SK-N-SH (cell line): ENCODE data around the gene ATG9A. TPM values are rescaled to one million over a fixed set of nuclear protein-coding genes. Genes with fewer than 3 reads are reported as not detected.

ENCODE experiments used
- CTCF ChIA-PET: fragments of 300-600, 350-600 bp; formaldehyde crosslinking; extraction: SDS; loops from one replicate; lab custom pipeline; 2021; lab: Yijun Ruan, JAX
- POLR2A ChIA-PET: fragments of 350-600 bp; sonication (Branson Sonifier 250); formaldehyde crosslinking; extraction: SDS; loops from one replicate; lab custom pipeline; 2020; ENCODE audit warnings: antibody characterized with exemption, inconsistent platforms; lab: Yijun Ruan, JAX
- DNase-seq: peaks from one replicate; pipeline ENCODE4 v3.0.0; 2012
- H2AFZ ChIP-seq: fragments of 200-600 bp; sonication (generic); 2 replicates; pipeline ENCODE4 v1.8.1; 2016; ENCODE audit warnings: antibody characterized with exemption, mild to moderate bottlenecking, low read depth
- H3F3A ChIP-seq: fragments of 200-600 bp; sonication (generic); replicated peaks from 2 replicates; pipeline ENCODE3; 2016; ENCODE audit warnings: antibody characterized with exemption, mild to moderate bottlenecking; ENCODE audit not compliant: insufficient read depth
- H3K27ac ChIP-seq, 2 experiments: fragments of 200-500 bp in 1 of 2; fragments of 200-600 bp in 1 of 2; sonication (Bioruptor generic) in 1 of 2; sonication (generic), shearing (Covaris generic) in 1 of 2; 2 replicates each; pipeline versions ENCODE4 v1.5.1 to v1.6.1; 2014 to 2016; ENCODE audit warnings: low read depth in 2 of 2, inconsistent platforms in 1 of 2, low read length in 1 of 2, mild to moderate bottlenecking in 1 of 2, mixed read lengths in 1 of 2
- H3K27me3 ChIP-seq: fragments of 200-600 bp; sonication (generic), shearing (Covaris generic); 2 replicates; pipeline ENCODE4 v1.6.1; 2016; ENCODE audit warnings: mixed run types; ENCODE audit not compliant: insufficient read depth
- H3K36me3 ChIP-seq, 2 experiments: fragments of 200-500 bp in 1 of 2; fragments of 200-600 bp in 1 of 2; sonication (Bioruptor generic) in 1 of 2; sonication (generic) in 1 of 2; replicated peaks in 1 of 2; 2 replicates each; pipeline versions ENCODE3 to v1.5.1; 2014 to 2016; ENCODE audit warnings: low read length in 1 of 2, mild to moderate bottlenecking in 1 of 2; ENCODE audit not compliant: insufficient read depth in 2 of 2, control insufficient read depth in 1 of 2
- H3K4me1 ChIP-seq, 2 experiments: fragments of 200-500 bp in 1 of 2; fragments of 200-600 bp in 1 of 2; sonication (Bioruptor generic) in 1 of 2; sonication (generic), shearing (Covaris generic) in 1 of 2; 2 replicates each; pipeline versions ENCODE4 v1.5.1 to v1.6.1; 2014 to 2016; ENCODE audit warnings: low read depth in 1 of 2, low read length in 1 of 2, mixed run types in 1 of 2; ENCODE audit not compliant: insufficient read depth in 2 of 2, control insufficient read depth in 1 of 2
- H3K4me2 ChIP-seq: fragments of 200-600 bp; sonication (generic), shearing (Covaris generic); 2 replicates; pipeline ENCODE4 v1.6.1; 2017; ENCODE audit warnings: mixed run types
- H3K4me3 ChIP-seq, 2 experiments: fragments of 200-500 bp in 1 of 2; fragments of 200-600 bp in 1 of 2; sonication (Bioruptor generic) in 1 of 2; sonication (generic), shearing (Covaris generic) in 1 of 2; 2 replicates each; pipeline versions ENCODE4 v1.5.1 to v1.8.1; 2014 to 2016; ENCODE audit warnings: low read depth in 2 of 2, inconsistent platforms in 1 of 2, low read length in 1 of 2, mild to moderate bottlenecking in 1 of 2, mixed read lengths in 1 of 2, moderate library complexity in 1 of 2
- H3K79me2 ChIP-seq: fragments of 200-600 bp; sonication (generic); 2 replicates; pipeline ENCODE4 v1.8.1; 2017; ENCODE audit warnings: mild to moderate bottlenecking; ENCODE audit not compliant: insufficient read depth
- H3K9ac ChIP-seq: fragments of 200-600 bp; sonication (generic); 2 replicates; pipeline ENCODE4 v1.6.1; 2017; ENCODE audit warnings: mixed run types
- H3K9me2 ChIP-seq: fragments of 200-600 bp; sonication (generic); 2 replicates; pipeline ENCODE4 v1.6.1; 2017; ENCODE audit warnings: mixed run types
- H3K9me3 ChIP-seq: fragments of 200-600 bp; sonication (generic); 2 replicates; pipeline ENCODE4 v1.6.1; 2017; ENCODE audit warnings: mixed run types, mild to moderate bottlenecking, moderate library complexity
- H4K20me1 ChIP-seq: fragments of 200-600 bp; sonication (generic); 2 replicates; pipeline ENCODE4 v1.6.1; 2017; ENCODE audit warnings: mild to moderate bottlenecking, mixed run types; ENCODE audit not compliant: insufficient read depth
- EZH2phosphoT487 ChIP-seq: fragments of 200-600 bp; sonication (generic); IDR thresholded peaks from 2 replicates; pipeline ENCODE4 v1.6.1; 2017; ENCODE audit warnings: low read depth, mixed run types, mild to moderate bottlenecking, antibody characterized with exemption, moderate library complexity, borderline replicate concordance
- FOSL2 ChIP-seq: IDR thresholded peaks from 2 replicates; pipeline ENCODE4 v1.4.0; 2012; ENCODE audit warnings: low read depth, mild to moderate bottlenecking, moderate library complexity, borderline replicate concordance
- FOXM1 ChIP-seq: IDR thresholded peaks from 2 replicates; pipeline ENCODE4 v1.4.0; 2012; ENCODE audit warnings: low read depth, mild to moderate bottlenecking
- GATA2 ChIP-seq: sonication (generic); formaldehyde crosslinking; IDR thresholded peaks from 2 replicates; pipeline ENCODE4 v1.5.0; 2020; ENCODE audit warnings: mild to moderate bottlenecking, missing genetic modification reagents
- JUND ChIP-seq: IDR thresholded peaks from 2 replicates; pipeline ENCODE4 v1.4.0; 2012
- MXI1 ChIP-seq: IDR thresholded peaks from 2 replicates; pipeline ENCODE4 v1.6.1; 2012; ENCODE audit warnings: mild to moderate bottlenecking, low read depth, low read length, improper control_type of control experiment
- NFIC ChIP-seq: IDR thresholded peaks from 2 replicates; pipeline ENCODE4 v1.4.0; 2012; ENCODE audit warnings: borderline replicate concordance
- NRF1 ChIP-seq: IDR thresholded peaks from 2 replicates; pipeline ENCODE4 v1.6.1; 2012; ENCODE audit warnings: low read depth, mild to moderate bottlenecking, low read length
- RAD21 ChIP-seq: IDR thresholded peaks from 2 replicates; pipeline ENCODE4 v1.6.1; 2012; ENCODE audit warnings: mild to moderate bottlenecking, low read length
- RCOR1 ChIP-seq: fragments of 150-350 bp; IDR thresholded peaks from 2 replicates; pipeline ENCODE4 v1.6.1; 2017; ENCODE audit warnings: antibody characterized with exemption, low read length
- RFX5 ChIP-seq: IDR thresholded peaks from 2 replicates; pipeline ENCODE4 v1.6.1; 2012; ENCODE audit warnings: mild to moderate bottlenecking, improper control_type of control experiment, low read length
- SIN3A ChIP-seq: IDR thresholded peaks from 2 replicates; pipeline ENCODE4 v1.6.1; 2012; ENCODE audit warnings: low read depth, mild to moderate bottlenecking, low read length, moderate library complexity, borderline replicate concordance
- SMC3 ChIP-seq: IDR thresholded peaks from 2 replicates; pipeline ENCODE4 v1.6.1; 2012; ENCODE audit warnings: low read depth, low read length, improper control_type of control experiment
- TCF12 ChIP-seq: IDR thresholded peaks from 2 replicates; pipeline ENCODE4 v1.4.0; 2012
- TEAD4 ChIP-seq: IDR thresholded peaks from 2 replicates; pipeline ENCODE4 v1.4.0; 2012; ENCODE audit warnings: mild to moderate bottlenecking, borderline replicate concordance; ENCODE audit not compliant: insufficient read depth
- USF2 ChIP-seq: fragments of 150-350 bp; IDR thresholded peaks from 2 replicates; pipeline ENCODE4 v1.6.1; 2017; ENCODE audit warnings: antibody characterized with exemption, low read length, low read depth, borderline replicate concordance
- YY1 ChIP-seq: IDR thresholded peaks from 2 replicates; pipeline ENCODE4 v1.4.0; 2012; ENCODE audit warnings: low read depth, mild to moderate bottlenecking
- WGBS: methylation state at CpG from one replicate; pipeline ENCODE4 v1.1.6; 2017; ENCODE audit warnings: low lambda C conversion rate; 5-methylcytosine and 5-hydroxymethylcytosine counted together
- polyA plus RNA-seq, 3 experiments: library from polyadenylated mRNA; depleted of rRNA; stranded (reverse); fragments of >200 nt; gene quantifications; 2 replicates each; pipeline ENCODE4 v1.2.3, GENCODE V29; 2012
- TF ChIP-seq, protein P1 (sequence below): IDR thresholded peaks from 2 replicates; pipeline ENCODE4 v1.4.0; 2012; ENCODE audit warnings: low read depth

ATG9A gene
- polyA plus RNA-seq, 1 of the 3 experiments (the other 2 are of a cell fraction), result 29.6 TPM

DNA sequence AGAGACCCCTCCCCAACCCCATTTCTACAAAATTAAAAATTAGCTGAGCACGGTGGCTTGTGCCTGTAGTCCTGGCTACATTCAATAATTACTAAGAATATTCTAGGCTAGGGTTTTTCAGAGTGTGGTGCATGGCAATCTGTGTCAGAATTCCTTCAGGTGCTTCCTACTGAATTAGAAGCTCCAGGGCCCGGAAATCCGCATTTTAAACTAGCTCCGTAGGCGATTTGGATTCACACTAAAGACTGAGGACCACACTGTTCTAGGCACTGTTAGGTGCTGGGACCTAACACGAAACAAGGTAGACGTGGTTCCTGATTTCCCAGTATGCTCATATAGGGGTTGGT, 23.5 kb downstream of the ATG9A start:
- Histone ChIP-seq H3K4me1 (peaks cover 13 to 20% of the 10 kb centered on the region in 2 experiments; a peak in 3 of 4 replicates), H4K20me1 (no peaks in the 10 kb centered on the region), H3K27me3 (no peaks in the 10 kb centered on the region), H3K36me3 (peaks cover 9 to 26% of the 10 kb centered on the region in 2 experiments), H3K9me2 (no peaks in the 10 kb centered on the region), H3K79me2 (no peaks in the 10 kb centered on the region), H2AFZ (peak overlapping the region; percentile 59), H3F3A (peaks cover 15% of the 10 kb centered on the region), H3K9ac (peak overlapping the region; percentile 50; the same call in 1 of the 2 replicates), H3K4me2 (peak overlapping the region; percentile 86), H3K4me3 (peak overlapping the region; percentile 69), H3K27ac (peak overlapping the region; percentile 67 to 93; a peak in 3 of 4 replicates), H3K9me3 (no peaks in the 10 kb centered on the region)
- no peak for DNase-seq
- CTCF ChIA-PET, result interaction anchor here (0.6 to 4.0 kb wide), 6 partner anchors 12 to 183 kb away, joined by 3 to 26 read pairs (median 7); partner anchors contain the start of genes ABCB6, CNPPD1 and SLC23A3
- POLR2A ChIA-PET, result interaction anchor here (0.6 to 4.6 kb wide), 7 partner anchors 11 to 423 kb away, joined by 3 to 52 read pairs (median 4); partner anchors contain the start of genes ABCB6 and CNPPD1
- 18% methylated on average over 7 of the region's 7 CpGs for WGBS
- TF ChIP-seq RFX5 (no peak), EZH2phosphoT487 (no peak), MXI1 (no peak), USF2 (no peak), SIN3A (no peak), SMC3 (no peak), JUND (no peak), TEAD4 (no peak), YY1 (no peak), RAD21 (no peak), FOXM1 (no peak), RCOR1 (no peak), NRF1 (no peak), GATA2 (no peak), FOSL2 (no peak)
- TF ChIP-seq, all 33 proteins: peak for 0

DNA sequence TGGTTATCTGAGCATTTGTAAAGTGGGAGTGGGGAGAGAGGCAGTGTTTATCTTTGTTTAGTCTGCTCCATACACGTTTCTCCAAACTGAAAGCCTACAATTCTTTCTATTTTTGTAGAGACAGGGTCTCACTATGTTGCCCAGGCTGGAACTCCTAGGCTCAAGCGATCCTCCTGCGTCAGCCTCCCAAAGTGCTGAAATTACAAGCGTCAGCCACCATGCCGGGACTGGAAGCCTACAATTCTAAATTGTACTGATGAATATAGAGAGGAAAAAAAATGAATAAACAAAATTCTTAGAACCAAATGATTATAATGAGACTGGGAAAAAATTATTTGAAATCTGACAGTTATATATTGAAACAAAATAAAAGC, 24.3 kb downstream of the ATG9A start:
- no peak for DNase-seq
- no peaks in the 10 kb centered on the region for H3K9me2 ChIP-seq
- H3K36me3 ChIP-seq, result peaks cover 9 to 20% of the 10 kb centered on the region in 2 experiments
- H3K9ac ChIP-seq, result no peak overlapping the region
- TF ChIP-seq TCF12, result no peak
- TF ChIP-seq MXI1, result no peak
- TF ChIP-seq, protein P1, sequence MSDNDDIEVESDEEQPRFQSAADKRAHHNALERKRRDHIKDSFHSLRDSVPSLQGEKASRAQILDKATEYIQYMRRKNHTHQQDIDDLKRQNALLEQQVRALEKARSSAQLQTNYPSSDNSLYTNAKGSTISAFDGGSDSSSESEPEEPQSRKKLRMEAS, result no peak
- no peak for TF ChIP-seq NFIC
- TF ChIP-seq SIN3A, result no peak
- TF ChIP-seq SMC3, result no peak
- TF ChIP-seq FOXM1, result no peak
- TF ChIP-seq EZH2phosphoT487, result no peak
- TF ChIP-seq JUND, result no peak
- TF ChIP-seq FOSL2, result no peak
- no peak for TF ChIP-seq YY1
- ChIA-PET POLR2A (interaction anchor here (4.6 kb wide), 1 partner anchor 12 kb away, joined by 52 read pairs; the partner anchor contains the start of gene ABCB6), CTCF (interaction anchor here (1.0 to 1.7 kb wide), 2 partner anchors 46 to 50 kb away, joined by 3 to 5 read pairs; no protein-coding TSS in a partner anchor)
- H2AFZ ChIP-seq, result no peak overlapping the region
- no peaks in the 10 kb centered on the region for H3K9me3 ChIP-seq
- WGBS, result 88% methylated on average over 5 of the region's 5 CpGs
- H3K4me1 ChIP-seq, result peaks cover 13 to 20% of the 10 kb centered on the region in 2 experiments; a peak in 3 of 4 replicates
- H3K4me3 ChIP-seq, result no peak overlapping the region
- no peak overlapping the region for H3K4me2 ChIP-seq
- H3K27me3 ChIP-seq, result no peaks in the 10 kb centered on the region
- H3K27ac ChIP-seq, result no peak overlapping the region
- no peaks in the 10 kb centered on the region for H4K20me1 ChIP-seq
- H3F3A ChIP-seq, result peaks cover 15% of the 10 kb centered on the region
- no peaks in the 10 kb centered on the region for H3K79me2 ChIP-seq
